HG03135 (cell line): ENCODE data around the gene NDUFAF8.

Source experiments
- ATAC-seq: cut with Tn5 transposase; IDR thresholded peaks from one replicate; pipeline ENCODE4 v1.9.1; 2021; ENCODE audit warnings: mild to moderate bottlenecking, moderate library complexity; ENCODE audit not compliant: unreplicated experiment

The NDUFAF8 gene

DNA sequence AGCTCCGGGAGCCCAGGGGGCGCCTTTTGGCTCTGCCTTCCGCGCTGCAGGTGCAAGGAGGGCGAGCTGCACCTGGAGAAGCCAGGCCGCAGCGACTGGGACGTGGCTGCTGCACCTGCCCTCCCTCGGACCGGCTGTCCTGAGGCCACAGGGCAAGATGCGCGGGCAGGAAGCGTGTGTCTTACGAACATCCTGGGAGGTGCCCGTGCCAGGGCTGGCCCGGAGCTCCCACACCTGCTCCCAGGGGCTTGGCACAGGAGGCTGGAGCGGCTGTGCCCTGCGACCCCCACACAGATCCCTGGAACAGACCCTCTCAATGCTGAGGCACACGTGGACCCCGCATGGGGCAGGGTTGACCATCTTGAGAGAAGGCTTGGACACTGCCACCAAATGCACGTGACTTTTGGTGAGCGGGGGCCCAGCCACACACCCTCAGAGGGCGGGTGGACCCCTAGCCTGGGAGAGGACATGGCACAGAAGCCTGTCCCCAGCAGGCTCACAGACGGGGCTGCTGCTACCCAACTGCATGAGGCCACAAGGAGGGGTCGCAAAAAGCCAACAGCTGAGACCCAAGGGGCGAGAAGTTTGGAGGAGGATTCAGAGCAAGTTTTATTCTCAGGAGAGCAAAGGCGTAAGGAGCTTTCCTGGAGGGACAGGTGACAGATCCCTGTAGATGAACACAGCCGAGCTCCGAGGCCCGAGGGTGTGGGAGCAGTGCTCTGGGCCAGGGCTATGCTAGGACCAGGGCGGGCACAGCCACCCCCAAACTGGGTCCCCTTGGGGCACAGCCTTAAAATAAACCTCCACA, 11.4 kb downstream of the NDUFAF8 start:
- no peak for ATAC-seq

DNA sequence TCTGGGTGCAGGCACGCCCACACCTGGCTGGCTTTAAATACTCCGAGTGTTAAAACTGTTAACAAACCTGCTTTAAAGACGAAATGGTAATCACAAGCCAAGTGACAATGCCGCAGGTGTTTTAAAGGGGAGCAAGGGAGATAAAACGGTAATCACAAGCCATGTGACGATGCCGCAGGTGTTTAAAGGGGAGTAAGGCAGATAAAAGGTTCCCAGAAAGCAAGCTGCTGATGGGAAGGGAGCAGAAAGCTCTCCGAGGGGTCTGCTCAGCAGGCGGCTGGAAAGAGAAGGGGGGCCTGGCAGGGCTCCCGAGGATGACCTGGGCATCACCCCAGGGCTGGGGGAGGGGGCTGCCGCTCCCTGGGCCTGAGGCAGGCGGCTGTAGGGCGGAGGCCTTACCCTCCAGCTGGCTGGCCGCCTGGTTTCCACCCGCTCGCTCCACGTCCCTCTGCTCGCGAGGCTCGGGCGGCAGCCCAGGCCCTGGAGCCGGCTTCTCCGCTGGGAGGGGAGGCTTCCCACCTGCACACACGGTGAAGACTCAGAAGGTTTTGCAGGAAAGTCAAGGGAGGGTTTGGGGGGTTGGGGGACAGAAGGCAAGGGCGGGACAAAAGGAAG, 12.1 kb downstream of the NDUFAF8 start:
- ATAC-seq: no peak

DNA sequence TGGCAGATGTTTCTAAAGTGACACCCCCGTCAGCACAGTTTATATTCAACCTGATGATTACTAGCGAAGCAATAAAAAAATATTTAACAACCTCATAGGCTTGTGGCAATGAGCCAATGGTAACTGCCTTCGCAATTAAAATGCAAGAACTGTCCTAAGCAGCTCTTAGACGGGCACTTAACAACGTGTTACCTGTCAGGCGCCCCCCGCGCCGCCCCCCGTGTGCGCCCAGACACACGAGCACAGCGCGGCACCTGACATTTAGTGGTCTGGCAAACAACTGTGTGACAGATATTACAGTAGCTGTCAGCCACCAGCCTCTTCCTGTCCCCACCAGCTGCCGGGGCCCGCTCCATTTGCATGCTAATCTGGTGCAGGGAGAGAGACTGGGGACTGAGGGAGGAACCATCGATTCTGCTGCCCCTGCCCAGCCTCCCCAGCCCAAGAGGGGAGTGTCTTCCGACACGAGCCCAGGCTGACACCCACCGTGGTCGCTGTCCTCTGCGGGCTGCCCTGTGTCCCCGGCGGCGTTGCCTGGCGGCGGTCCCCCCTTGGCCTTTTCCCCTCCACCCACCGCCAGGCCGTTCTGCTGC, 12.7 kb downstream of the NDUFAF8 start:
- no peak for ATAC-seq

DNA sequence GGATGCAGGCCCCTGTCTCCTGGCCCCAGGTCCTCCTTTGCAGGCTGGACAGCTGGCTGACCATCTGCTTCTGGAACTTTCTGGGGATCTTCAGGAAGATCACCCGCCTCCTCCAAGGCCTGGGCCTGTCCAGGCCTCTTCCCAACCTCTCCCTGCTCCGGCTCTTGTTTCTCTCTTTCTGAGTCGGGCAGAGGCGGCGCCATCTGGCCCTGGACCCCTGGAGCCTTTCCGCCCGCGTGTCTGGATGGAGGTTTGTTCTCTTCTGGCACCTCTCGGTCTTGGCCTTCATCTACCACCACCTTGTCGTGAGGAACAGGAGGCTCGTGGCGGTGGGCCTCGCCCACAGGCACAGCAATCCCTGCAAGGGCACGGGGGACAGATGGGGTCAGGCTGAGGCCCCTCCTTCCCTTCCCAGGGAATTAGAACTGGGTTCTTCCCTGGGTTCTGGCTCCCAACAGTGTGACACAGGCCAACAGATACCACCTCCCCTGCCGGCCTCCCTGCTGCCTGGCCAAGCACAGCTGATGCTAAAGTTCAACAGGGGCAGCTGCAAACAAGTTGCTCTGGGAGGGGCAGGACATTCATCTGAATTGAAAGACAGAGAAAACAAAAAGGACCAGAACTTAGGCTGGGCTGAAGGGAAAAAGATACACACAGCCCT, 13.3 kb downstream of the NDUFAF8 start:
- no peak for ATAC-seq

DNA sequence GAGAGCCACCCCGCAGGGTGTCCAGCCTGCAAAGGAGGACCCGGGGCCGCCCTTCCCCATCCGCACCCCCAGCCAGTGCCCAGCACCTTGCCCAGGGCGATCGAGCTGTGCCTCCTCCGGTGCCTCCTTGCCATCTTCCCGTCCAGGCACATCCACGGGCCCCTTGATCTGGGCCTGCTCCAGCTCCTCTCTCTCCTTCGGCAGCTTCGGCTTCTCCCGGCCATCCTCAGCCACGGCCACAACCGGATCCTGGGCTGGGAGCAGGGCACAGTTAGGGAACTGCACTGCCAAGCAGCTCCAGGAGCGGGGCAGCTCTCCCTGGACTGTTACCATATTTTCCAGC, 13.8 kb downstream of the NDUFAF8 start:
- no peak for ATAC-seq

DNA sequence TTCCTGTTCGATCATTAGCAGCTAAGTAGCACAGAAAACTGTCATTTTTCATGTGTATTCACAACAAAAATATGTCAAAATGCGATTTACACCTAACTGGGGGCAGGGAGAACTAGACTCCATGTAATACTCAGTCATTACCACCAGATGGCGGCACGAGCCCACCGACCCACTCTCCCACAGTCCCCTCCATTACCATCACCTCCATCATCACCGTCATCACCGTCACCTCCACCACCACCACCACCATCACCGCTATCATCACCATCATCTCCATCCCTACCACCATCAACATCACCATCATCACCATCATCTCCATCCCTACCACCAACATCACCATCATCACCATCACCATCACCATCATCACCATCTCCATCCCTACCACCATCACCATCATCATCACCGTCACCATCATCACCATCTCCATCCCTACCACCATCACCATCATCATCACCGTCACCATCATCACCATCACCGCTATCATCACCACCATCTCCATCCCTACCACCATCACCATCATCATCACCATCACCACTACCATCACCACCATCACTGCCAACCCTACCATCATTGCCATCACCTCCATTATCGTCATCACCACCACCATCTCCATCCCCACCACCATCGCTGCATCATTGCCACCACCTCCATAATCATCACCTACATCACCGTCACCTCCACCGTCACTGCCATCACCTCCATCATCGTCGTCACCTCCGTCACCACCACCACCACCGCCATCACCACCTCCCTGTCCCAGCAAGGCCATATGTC, 14.4 kb downstream of the NDUFAF8 start:
- no peak for ATAC-seq

DNA sequence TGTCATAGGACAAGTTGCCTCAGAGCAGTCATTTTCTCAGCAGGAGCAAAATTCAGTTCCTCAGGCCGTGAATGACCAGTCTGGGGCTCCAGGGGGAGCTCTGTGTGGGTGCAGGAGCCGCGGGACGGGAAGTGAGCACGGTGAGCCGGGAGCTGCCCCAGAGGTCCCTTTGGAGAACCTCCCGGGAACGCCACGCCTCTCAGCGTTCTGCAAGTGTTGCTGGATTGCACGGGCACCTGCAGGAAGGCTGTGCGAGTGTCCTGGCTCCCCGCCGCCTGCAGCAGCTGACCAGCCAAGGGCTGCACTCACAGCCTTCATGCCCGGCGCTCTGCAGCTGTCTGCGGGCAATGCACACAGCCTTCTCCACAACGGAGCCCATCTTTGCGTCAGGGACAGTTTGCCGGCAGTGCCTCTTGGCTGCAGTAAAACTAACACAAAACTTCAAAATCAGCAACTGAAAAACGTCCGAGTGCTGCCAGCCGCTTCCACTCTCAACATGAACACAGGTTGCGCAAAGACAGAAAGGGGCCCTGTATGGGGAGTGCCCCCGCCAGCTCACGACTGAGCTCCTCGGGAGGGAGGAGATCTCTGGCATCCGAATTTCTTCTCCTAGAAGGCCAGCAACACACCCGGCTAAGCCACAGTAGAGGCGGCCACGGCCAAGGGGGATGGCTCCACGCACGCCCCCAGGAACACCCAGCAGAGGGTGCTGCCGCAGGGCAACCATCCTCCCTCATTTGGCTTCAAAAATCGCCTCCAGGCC, 16.0 kb downstream of the NDUFAF8 start:
- ATAC-seq: no peak

DNA sequence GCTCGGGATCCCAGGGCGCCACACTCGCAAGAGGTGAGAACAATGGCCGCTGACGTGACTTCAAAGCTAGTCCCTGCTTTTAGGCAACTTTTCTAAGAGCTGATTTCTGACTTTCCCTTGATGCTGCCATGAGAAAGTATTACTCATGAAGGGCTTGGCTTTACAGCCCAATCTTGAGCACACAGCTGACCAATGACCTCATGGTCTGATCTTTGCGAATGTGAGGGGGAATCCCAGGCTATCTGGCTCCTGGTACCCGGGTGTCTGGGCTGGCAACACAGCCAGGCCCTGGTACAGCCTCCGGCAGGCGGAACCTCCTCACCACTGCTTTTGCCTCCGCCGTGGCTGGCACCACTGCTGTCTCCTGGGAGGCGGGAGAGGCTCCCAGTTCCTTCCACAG, 17.5 kb downstream of the NDUFAF8 start:
- ATAC-seq: no peak

DNA sequence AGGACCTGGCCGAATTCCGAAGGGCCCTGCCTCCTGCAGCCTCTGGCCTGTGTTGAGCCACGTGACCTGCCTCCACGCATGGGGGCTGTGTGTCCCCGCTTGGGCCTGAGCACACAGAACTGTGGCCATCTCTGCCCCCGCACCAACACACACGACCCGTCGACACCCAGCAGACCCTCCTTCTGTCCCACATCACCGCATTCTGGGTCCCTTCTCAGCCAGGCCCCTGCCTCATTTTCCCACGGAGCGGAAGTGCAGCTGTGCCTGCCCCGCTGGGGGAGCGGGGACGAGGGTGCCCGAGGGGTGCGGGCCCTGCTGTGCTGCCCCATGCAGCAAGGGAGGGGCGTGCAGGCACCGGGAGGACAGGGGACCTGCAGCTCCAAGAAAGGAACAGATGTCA, 18.4 kb downstream of the NDUFAF8 start:
- no peak for ATAC-seq

DNA sequence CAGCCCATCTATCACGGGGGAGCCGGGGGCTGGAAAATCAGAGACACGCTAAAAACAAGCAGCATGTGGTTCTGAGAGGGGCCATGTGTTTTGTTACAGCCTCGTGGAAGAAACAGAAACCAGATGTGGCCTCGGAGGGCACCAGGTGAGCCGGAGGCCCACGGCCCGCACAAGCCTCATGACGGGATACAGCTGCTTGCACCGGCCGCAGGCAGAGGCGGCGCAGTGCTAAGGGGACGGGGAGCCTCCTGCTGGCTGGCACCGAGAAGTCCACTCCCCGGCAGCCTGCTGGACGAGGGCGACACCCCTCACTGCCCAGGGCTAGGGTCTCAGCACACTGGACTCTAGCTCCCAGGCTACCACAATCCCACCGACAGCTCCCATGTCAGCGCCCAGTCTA, 19.2 kb downstream of the NDUFAF8 start:
- no peak for ATAC-seq

DNA sequence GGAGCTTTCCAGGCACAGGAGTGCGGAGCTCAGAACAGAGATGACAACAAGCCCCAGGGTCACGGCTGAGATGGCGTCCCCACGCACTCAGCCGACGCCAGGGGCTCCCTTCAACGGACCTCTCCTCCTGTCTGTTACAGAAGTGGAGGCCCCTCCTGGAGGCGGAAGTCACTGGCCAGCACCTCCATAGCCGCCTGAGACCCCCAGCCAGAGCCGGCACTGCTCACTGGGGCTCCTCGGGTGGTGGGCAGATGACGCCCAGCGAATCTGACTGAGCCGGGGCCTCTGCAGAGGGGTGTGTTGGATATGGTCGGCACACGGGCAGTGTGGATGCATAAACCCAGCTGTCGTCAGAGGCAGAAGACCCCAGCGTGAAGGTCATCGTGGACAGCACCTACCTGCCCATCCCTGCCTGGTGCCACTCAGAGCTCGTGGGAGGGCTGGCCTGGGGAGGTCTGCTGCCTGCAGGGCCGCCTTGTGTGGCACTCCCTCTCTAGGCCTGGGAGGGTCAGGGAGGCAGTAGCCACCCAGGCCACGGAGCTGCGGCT, 20.0 kb downstream of the NDUFAF8 start:
- no peak for ATAC-seq

DNA sequence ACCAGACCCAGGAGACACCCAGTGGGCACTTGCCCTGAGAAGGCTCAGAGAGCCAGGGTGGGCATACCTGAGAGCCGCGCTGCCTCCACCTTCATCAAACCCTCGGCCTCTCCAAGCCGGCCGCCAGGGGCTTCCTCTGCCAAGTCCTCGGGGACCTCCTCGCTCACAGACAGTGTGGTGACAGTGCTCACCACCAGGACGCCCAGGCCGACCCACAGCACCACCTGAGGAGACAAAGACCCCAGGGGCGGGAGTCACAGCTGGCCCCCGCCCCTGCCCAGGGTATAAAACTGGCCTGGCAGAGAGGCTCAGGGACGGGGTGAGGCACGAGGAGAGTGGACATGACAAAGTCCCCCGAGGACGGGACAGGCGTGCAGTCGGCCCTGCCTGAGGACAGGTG, 21.1 kb downstream of the NDUFAF8 start:
- no peak for ATAC-seq

DNA sequence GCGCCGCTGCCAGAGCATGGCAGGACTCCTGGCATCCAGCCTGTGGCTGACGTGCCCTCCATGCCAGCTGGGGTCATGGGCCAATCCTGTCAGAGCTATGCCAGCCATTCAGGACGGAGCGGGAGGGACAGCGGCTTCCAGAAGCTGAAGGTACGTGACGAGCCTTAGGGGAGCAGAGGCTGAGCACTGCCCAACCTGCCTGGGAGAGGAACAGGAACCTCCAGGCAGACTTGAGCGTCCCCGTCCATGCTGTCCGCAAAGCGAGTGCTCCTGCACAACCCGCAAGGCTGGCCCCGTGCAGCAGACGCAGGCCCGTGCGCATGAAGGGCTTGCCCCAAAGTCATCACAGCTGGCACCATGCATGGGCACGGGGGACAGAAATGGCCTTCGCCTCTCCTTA, 21.5 kb downstream of the NDUFAF8 start:
- ATAC-seq: no peak

DNA sequence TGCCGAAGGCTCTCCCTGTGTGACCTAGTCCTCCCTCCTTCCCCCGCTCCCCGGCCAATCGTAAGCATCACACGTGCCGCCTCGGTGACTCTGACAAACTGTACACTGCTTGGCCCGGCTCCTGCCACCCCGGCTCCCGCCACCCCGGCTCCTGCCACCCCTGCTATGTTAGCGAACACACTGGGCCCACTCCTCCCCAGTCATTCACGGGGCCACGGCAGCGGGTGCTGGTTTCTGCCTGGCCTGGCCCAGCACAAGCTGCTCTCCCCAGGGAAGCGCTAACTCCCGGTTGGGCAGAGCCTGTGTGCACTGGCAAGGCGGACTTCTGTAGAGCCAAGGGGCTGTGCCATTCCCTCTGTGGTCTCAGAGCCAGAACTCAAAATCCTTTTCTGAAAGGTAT, 22.0 kb downstream of the NDUFAF8 start:
- no peak for ATAC-seq

DNA sequence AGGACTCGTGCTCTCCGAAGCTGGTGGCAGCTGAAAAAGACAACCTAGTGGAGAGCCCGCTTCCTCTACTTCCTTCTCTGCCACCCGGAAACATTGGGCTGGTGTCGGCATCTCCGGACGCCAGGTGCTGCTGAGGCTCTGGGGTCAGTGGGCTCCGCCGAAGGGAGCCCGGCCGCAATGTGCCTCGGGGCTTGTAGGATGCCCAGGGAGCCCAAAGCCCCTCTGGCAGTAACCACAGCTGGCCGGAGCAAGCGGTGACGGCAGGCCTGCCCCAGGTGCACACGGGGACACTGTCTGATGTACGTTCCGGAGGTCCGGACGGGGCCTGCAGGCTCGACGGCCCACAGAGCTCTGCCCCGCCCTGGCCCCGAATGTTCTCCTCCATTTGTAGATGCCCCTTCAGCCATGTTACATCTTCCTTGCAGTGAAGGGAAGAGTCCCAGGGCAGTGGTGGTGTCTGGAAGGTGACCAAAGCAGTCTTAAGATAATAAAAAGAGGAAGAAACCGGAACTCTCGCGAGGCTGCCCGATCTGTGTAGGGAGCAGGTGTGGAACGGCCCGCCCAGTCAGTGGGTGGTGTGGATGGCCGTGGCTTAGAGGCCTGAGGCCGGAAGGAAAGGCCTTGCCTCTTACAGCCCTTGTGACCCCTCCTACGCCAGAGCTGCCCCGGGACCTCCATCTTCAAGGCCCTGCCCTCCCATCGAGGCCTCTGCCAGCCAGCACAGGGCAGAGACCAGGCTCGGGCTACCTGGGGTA, 22.6 kb downstream of the NDUFAF8 start:
- no peak for ATAC-seq

DNA sequence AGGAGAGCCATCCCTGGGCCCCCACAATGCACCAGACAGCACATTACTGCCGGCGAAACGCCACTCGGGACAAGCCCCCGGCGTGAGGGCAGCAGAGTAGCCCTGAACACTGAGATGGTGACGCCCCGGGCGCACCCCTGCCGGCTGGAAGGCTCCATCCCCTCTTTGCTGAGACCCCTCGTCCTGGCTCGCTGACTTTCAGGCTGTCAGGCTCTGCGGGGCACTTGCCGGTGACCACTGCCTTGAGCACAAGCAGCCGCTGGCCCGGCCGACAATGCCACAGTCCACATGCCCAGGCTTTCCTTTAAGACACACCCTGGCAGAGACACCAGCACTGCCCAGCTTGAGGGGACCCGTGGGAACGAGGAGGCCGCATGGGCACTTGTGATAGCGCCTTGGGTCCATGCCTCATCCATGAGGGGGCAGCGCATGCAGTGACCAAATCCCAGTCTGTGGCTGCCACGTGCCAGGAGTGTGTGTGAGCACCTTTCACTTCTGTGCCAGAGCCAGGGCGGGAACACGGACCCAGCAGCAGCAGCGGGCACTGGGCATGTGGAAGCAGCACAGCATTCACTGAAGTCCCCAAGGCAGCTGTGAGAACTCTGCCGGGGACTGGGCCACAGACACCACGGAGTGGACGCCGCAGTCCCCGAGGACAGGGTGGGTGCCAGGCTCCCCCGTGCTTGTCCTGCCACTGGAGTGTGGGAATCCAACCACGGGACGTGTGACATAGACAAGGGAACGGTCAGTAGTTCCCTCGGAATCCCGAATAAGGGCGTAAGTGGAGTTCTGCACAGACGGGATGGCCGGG, 24.5 kb downstream of the NDUFAF8 start:
- ATAC-seq: no peak

DNA sequence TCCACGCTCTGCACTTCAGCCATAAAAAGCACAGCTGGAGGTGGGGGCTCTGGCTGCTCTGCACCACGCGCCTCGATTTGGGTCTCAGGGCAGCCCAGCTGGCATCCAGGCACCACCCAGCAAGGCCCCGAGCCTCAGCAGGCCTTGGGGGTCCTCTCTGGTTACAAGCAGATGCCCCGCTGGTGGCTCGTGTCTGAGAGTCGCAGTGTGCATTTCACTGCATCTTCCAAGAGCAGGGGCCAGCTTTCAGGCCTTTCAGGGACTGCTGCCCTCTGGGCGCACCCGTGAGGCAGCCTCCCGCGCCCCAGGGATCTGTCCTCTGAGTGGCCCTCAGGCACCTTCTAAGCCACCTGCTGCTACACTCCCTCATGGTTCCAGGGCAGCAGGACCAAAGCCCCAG, 25.5 kb downstream of the NDUFAF8 start:
- ATAC-seq: no peak

DNA sequence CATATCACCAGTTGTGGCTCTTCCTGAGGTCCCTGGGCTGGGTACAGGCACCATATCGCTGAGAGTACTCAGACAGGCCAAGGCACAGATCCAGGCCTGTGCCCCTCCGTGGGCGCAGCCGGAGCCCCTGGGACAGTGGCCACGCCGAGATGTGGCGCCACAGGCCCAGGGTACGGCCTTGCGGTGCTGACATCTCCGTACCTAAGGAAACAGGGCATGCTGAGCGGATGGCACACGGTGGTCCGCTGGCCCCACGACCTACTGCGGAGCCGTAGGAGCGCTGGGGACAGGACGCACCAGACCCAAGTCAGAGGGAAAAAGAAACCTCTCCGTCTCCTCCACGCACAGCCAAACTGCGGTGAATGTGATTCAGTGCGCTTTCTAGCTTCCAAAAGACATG, 26.5 kb downstream of the NDUFAF8 start:
- ATAC-seq: no peak
